UCSD-AML1 (cell line): Measurements from ENCODE around the gene NFYC.
A peak's percentile ranks its signal among the peaks of the same experiment; 100 is the strongest.
"Not testable (repeated sequence)": the region's sequence is repeated elsewhere in the genome, so short reads cannot be mapped to it uniquely, and the experiment has no call there.

Experiments
- DNase-seq: peaks from one replicate; lab custom pipeline; 2025; ENCODE audit not compliant: unreplicated experiment; lab: John Stamatoyannopoulos, UW

NFYC gene

GRCh38 chr1:40704817-40705733 is 13.6 kb downstream of the NFYC start:
- DNase-seq = no peak

GRCh38 chr1:40706626-40707025 is 15.1 kb downstream of the NFYC start:
- no peak for DNase-seq

GRCh38 chr1:40708750-40709099 is 17.2 kb downstream of the NFYC start:
- no peak for DNase-seq

- peak; percentile 43 for DNase-seq
These were observed 17.7 kb downstream of the NFYC start for GRCh38 chr1:40709100-40709801.

- no peak for DNase-seq
These were observed 18.3 kb downstream of the NFYC start for GRCh38 chr1:40709802-40710278.

- no peak for DNase-seq
These were observed 19.2 kb downstream of the NFYC start for GRCh38 chr1:40710581-40711315.

- DNase-seq = no peak
These were observed 20.2 kb downstream of the NFYC start for GRCh38 chr1:40711465-40712404.

- no peak for DNase-seq
These were observed 21.0 kb downstream of the NFYC start for GRCh38 chr1:40712405-40712944.

GRCh38 chr1:40712997-40713396 is 21.5 kb downstream of the NFYC start:
- no peak for DNase-seq

- DNase-seq = no peak
These were observed 24.1 kb downstream of the NFYC start for GRCh38 chr1:40715491-40716059.

GRCh38 chr1:40717065-40717464 is 25.6 kb downstream of the NFYC start:
- no peak for DNase-seq

- DNase-seq = no peak
These were observed 26.5 kb downstream of the NFYC start for GRCh38 chr1:40717955-40718354.

- DNase-seq = no peak
These were observed 29.0 kb downstream of the NFYC start for GRCh38 chr1:40720493-40720892.

GRCh38 chr1:40722622-40723021 is 31.1 kb downstream of the NFYC start:
- no peak for DNase-seq

- DNase-seq = no peak
These were observed 31.9 kb downstream of the NFYC start for GRCh38 chr1:40723196-40723955.

GRCh38 chr1:40727662-40728061 is 36.2 kb downstream of the NFYC start:
- DNase-seq = not testable (repeated sequence)

GRCh38 chr1:40729316-40729862 is 37.9 kb downstream of the NFYC start:
- not testable (repeated sequence) for DNase-seq

GRCh38 chr1:40732756-40733301 is 41.3 kb downstream of the NFYC start:
- no peak for DNase-seq
